HEK293T (cell line): ENCODE measurements around the gene IRF6.

Source experiments
- CTCF ChIA-PET: fragments of 350-600 bp; formaldehyde crosslinking; extraction: SDS; loops from one replicate; lab custom pipeline; 2021; ENCODE audit warnings: antibody characterized with exemption, inconsistent platforms; lab: Yijun Ruan, JAX
- POLR2A ChIA-PET: fragments of 350-600 bp; formaldehyde crosslinking; extraction: SDS; loops from one replicate; lab custom pipeline; 2020; ENCODE audit warnings: antibody characterized with exemption, inconsistent platforms; lab: Yijun Ruan, JAX
- DNase-seq: peaks from one replicate; pipeline ENCODE4 v3.0.0; 2012; ENCODE audit warnings: mixed read lengths; ENCODE audit errors: extremely low spot score
- ARNT ChIP-seq: fragments of 450-650 bp; IDR thresholded peaks from 2 replicates; pipeline ENCODE4 v1.6.1; 2017; ENCODE audit warnings: mild to moderate bottlenecking
- BHLHE40 ChIP-seq: fragments of 450-650 bp; IDR thresholded peaks from 2 replicates; pipeline ENCODE4 v1.6.1; 2016; ENCODE audit warnings: mild to moderate bottlenecking, moderate library complexity, borderline replicate concordance
- CTBP1 ChIP-seq: fragments of 450-650 bp; IDR thresholded peaks from 2 replicates; pipeline ENCODE4 v1.6.1; 2016; ENCODE audit warnings: borderline replicate concordance
- ELF4 ChIP-seq: fragments of 450-650 bp; IDR thresholded peaks from 2 replicates; pipeline ENCODE4 v1.6.1; 2017; ENCODE audit warnings: antibody characterized with exemption
- FOXA1 ChIP-seq: fragments of 450-650 bp; IDR thresholded peaks from 2 replicates; pipeline ENCODE4 v1.6.1; 2016; ENCODE audit warnings: mild to moderate bottlenecking
- FOXK2 ChIP-seq: fragments of 450-650 bp; IDR thresholded peaks from 2 replicates; pipeline ENCODE4 v1.6.1; 2016; ENCODE audit warnings: mild to moderate bottlenecking
- FOXM1 ChIP-seq: fragments of 450-650 bp; IDR thresholded peaks from 2 replicates; pipeline ENCODE4 v1.6.1; 2017; ENCODE audit warnings: mild to moderate bottlenecking, borderline replicate concordance
- HDGF ChIP-seq: fragments of 450-650 bp; IDR thresholded peaks from 2 replicates; pipeline ENCODE4 v1.6.1; 2017; ENCODE audit warnings: antibody characterized with exemption, borderline replicate concordance
- L3MBTL2 ChIP-seq: fragments of 450-650 bp; conservative IDR thresholded peaks from 2 replicates; pipeline ENCODE4 v1.6.1; 2016; ENCODE audit warnings: mild to moderate bottlenecking
- LEF1 ChIP-seq: fragments of 450-650 bp; IDR thresholded peaks from 2 replicates; pipeline ENCODE4 v1.6.1; 2017; ENCODE audit warnings: mild to moderate bottlenecking, borderline replicate concordance
- NFRKB ChIP-seq: fragments of 450-650 bp; IDR thresholded peaks from 2 replicates; pipeline ENCODE4 v1.6.1; 2016; ENCODE audit warnings: mild to moderate bottlenecking, moderate library complexity
- PKNOX1 ChIP-seq: fragments of 450-650 bp; IDR thresholded peaks from 2 replicates; pipeline ENCODE4 v1.6.1; 2016
- SP1 ChIP-seq: fragments of 450-650 bp; IDR thresholded peaks from 2 replicates; pipeline ENCODE4 v1.6.1; 2017
- SUZ12 ChIP-seq: fragments of 450-650 bp; IDR thresholded peaks from 2 replicates; pipeline ENCODE4 v1.6.1; 2016; ENCODE audit warnings: mild to moderate bottlenecking
- TARDBP ChIP-seq: fragments of 450-650 bp; IDR thresholded peaks from 2 replicates; pipeline ENCODE4 v1.6.1; 2016
- ZNF384 ChIP-seq: fragments of 450-650 bp; IDR thresholded peaks from 2 replicates; pipeline ENCODE4 v1.6.1; 2016

The IRF6 gene

GRCh38 chr1:209784265-209785169, 21.4 kb downstream of the IRF6 start, which contains the start of gene C1orf74:
TSS of gene C1orf74 (minus strand) at chr1:209784559. CDS start at chr1:209783634, 925 bp downstream.
- ChIA-PET CTCF (no interaction called here), POLR2A (interaction anchor here (0.6 to 1.6 kb wide), 20 partner anchors 8 to 132 kb away, joined by 3 to 15 read pairs (median 3); partner anchors contain the start of genes LAMB3 and UTP25)
- DNase-seq, result peak; percentile 100
- peak; percentile 44; the same call in 1 of the 2 replicates for TF ChIP-seq CTBP1
- TF ChIP-seq L3MBTL2, result peak; percentile 98
- TF ChIP-seq PKNOX1, result no peak
- TF ChIP-seq ELF4, result peak; percentile 38; the same call in 1 of the 2 replicates

- no peak for DNase-seq
- ChIA-PET CTCF (no interaction called here), POLR2A (interaction anchor here (1.6 kb wide), 1 partner anchor 24 kb away, joined by 9 read pairs; no protein-coding TSS in a partner anchor)
- no peak for TF ChIP-seq CTBP1
- no peak for TF ChIP-seq TARDBP
- no peak for TF ChIP-seq PKNOX1
- TF ChIP-seq LEF1, result no peak
- TF ChIP-seq FOXK2, result no peak
- TF ChIP-seq SP1, result no peak
- TF ChIP-seq L3MBTL2, result no peak
- TF ChIP-seq ELF4, result no peak
- no peak for TF ChIP-seq NFRKB
Observed at GRCh38 chr1:209783386-209783785, 22.6 kb downstream of the IRF6 start.

GRCh38 chr1:209780268-209780667, 25.7 kb downstream of the IRF6 start:
- ChIA-PET CTCF (no interaction called here), POLR2A (no interaction called here)
- no peak for DNase-seq
- TF ChIP-seq CTBP1 (no peak), TARDBP (no peak), NFRKB (no peak), HDGF (no peak), SP1 (no peak), BHLHE40 (no peak), ARNT (no peak), ZNF384 (no peak), FOXK2 (no peak), SUZ12 (no peak)

GRCh38 chr1:209778102-209778501, 27.8 kb downstream of the IRF6 start:
- no peak for TF ChIP-seq ZNF384
- no peak for TF ChIP-seq LEF1
- no peak for TF ChIP-seq L3MBTL2
- no peak for TF ChIP-seq TARDBP
- TF ChIP-seq ELF4, result no peak
- no peak for TF ChIP-seq NFRKB
- no peak for TF ChIP-seq HDGF
- no peak for TF ChIP-seq FOXM1
- TF ChIP-seq CTBP1, result no peak
- TF ChIP-seq FOXK2, result no peak
- no peak for TF ChIP-seq PKNOX1
- TF ChIP-seq FOXA1, result no peak
- TF ChIP-seq ARNT, result no peak
- TF ChIP-seq SP1, result no peak
- no peak for TF ChIP-seq SUZ12
- CTCF ChIA-PET, result no interaction called here
- DNase-seq, result no peak
- POLR2A ChIA-PET, result no interaction called here

GRCh38 chr1:209777587-209777986, 28.4 kb downstream of the IRF6 start:
- POLR2A ChIA-PET, result no interaction called here
- TF ChIP-seq LEF1, result no peak
- no peak for TF ChIP-seq BHLHE40
- TF ChIP-seq ARNT, result no peak
- no peak for TF ChIP-seq TARDBP
- TF ChIP-seq NFRKB, result no peak
- no peak for TF ChIP-seq ELF4
- no peak for TF ChIP-seq FOXA1
- TF ChIP-seq PKNOX1, result no peak
- TF ChIP-seq HDGF, result no peak
- no peak for TF ChIP-seq ZNF384
- no peak for TF ChIP-seq L3MBTL2
- no peak for TF ChIP-seq FOXM1
- TF ChIP-seq CTBP1, result no peak
- no peak for TF ChIP-seq SUZ12
- no peak for TF ChIP-seq SP1
- no peak for TF ChIP-seq FOXK2
- DNase-seq, result no peak
- CTCF ChIA-PET, result interaction anchor here (0.7 kb wide), 1 partner anchor 45 kb away, joined by 3 read pairs; no protein-coding TSS in a partner anchor
